SK-N-SH treated with all-trans-retinoic acid at 6 μM for 48 hours (cell line): Measurements from ENCODE around the gene SLC6A9.

ENCODE experiments used
- ATAC-seq: fragments of 200-7000 bp; cut with Tn5 transposase; 3 replicates; pipeline ENCODE4 v1.9.1; 2020; ENCODE audit warnings: mild to moderate bottlenecking, moderate library complexity
- ARNTL ChIP-seq: fragments of 450-650 bp; formaldehyde crosslinking; IDR thresholded peaks from 2 replicates; pipeline ENCODE4 v1.5.0; 2020; ENCODE audit warnings: low read depth, mild to moderate bottlenecking, moderate library complexity, borderline replicate concordance
- BACH2 ChIP-seq: fragments of 250-450 bp; sonication (Bioruptor Pico); IDR thresholded peaks from 2 replicates; pipeline ENCODE4 v1.9.0; 2021; ENCODE audit warnings: mild to moderate bottlenecking, borderline replicate concordance
- CSDC2 ChIP-seq: fragments of 250-450 bp; sonication (Bioruptor Pico); IDR thresholded peaks from 2 replicates; pipeline ENCODE4 v1.5.0; 2020; ENCODE audit warnings: mild to moderate bottlenecking, moderate library complexity
- ESRRG ChIP-seq: fragments of 250-450 bp; sonication (Bioruptor Pico); IDR thresholded peaks from 2 replicates; pipeline ENCODE4 v1.6.1; 2021; ENCODE audit warnings: mild to moderate bottlenecking
- GLIS3 ChIP-seq: fragments of 250-450 bp; sonication (Bioruptor Pico); IDR thresholded peaks from 2 replicates; pipeline ENCODE4 v1.5.0; 2020; ENCODE audit warnings: mild to moderate bottlenecking, moderate library complexity
- ISL1 ChIP-seq: fragments of 250-450 bp; sonication (Bioruptor Pico); IDR thresholded peaks from 2 replicates; pipeline ENCODE4 v2.1.2; 2022; ENCODE audit warnings: mild to moderate bottlenecking, moderate library complexity
- OSR1 ChIP-seq: fragments of 250-450 bp; sonication (Bioruptor Pico); IDR thresholded peaks from 2 replicates; pipeline ENCODE4 v1.8.0; 2022; ENCODE audit warnings: moderate library complexity, mild to moderate bottlenecking, inconsistent platforms
- PPARA ChIP-seq: fragments of 250-450 bp; sonication (Bioruptor Pico); IDR thresholded peaks from 2 replicates; pipeline ENCODE4 v1.5.0; 2020; ENCODE audit warnings: mild to moderate bottlenecking, borderline replicate concordance
- RARB ChIP-seq: fragments of 250-450 bp; sonication (Bioruptor Pico); IDR thresholded peaks from 2 replicates; pipeline ENCODE4 v1.8.0; 2021; ENCODE audit warnings: mild to moderate bottlenecking, moderate library complexity
- SNAI2 ChIP-seq: fragments of 250-450 bp; sonication (Bioruptor Pico); IDR thresholded peaks from 2 replicates; pipeline ENCODE4 v1.5.0; 2020; ENCODE audit warnings: mild to moderate bottlenecking, moderate library complexity
- TCF4 ChIP-seq: fragments of 250-450 bp; sonication (Bioruptor Pico); IDR thresholded peaks from 2 replicates; pipeline ENCODE4 v1.8.0; 2021; ENCODE audit warnings: mild to moderate bottlenecking, moderate library complexity, borderline replicate concordance
- TOX ChIP-seq: fragments of 250-450 bp; sonication (Bioruptor Pico); IDR thresholded peaks from 2 replicates; pipeline ENCODE4 v1.8.0; 2021; ENCODE audit warnings: mild to moderate bottlenecking, moderate library complexity, borderline replicate concordance
- ZC3H10 ChIP-seq: fragments of 250-450 bp; sonication (Bioruptor Pico); IDR thresholded peaks from 2 replicates; pipeline ENCODE4 v1.5.1; 2021; ENCODE audit warnings: mild to moderate bottlenecking, moderate library complexity
- ZFP3 ChIP-seq: fragments of 250-450 bp; sonication (Bioruptor Pico); IDR thresholded peaks from 2 replicates; pipeline ENCODE4 v1.5.0; 2020; ENCODE audit warnings: mild to moderate bottlenecking, moderate library complexity
- ZFP30 ChIP-seq: fragments of 450-650 bp; formaldehyde crosslinking; IDR thresholded peaks from 2 replicates; pipeline ENCODE4 v1.5.0; 2022; ENCODE audit warnings: mild to moderate bottlenecking, moderate library complexity
- ZNF565 ChIP-seq: fragments of 450-650 bp; formaldehyde crosslinking; conservative IDR thresholded peaks from 2 replicates; pipeline ENCODE4 v1.5.0; 2020; ENCODE audit warnings: low read depth, mild to moderate bottlenecking, moderate library complexity
- TF ChIP-seq, protein P1 (sequence below): fragments of 250-450 bp; sonication (Bioruptor Pico); IDR thresholded peaks from 2 replicates; pipeline ENCODE4 v1.8.0; 2020; ENCODE audit warnings: mild to moderate bottlenecking, moderate library complexity, borderline replicate concordance
- TF ChIP-seq, protein P2 (sequence below): fragments of 250-450 bp; sonication (Bioruptor Pico); IDR thresholded peaks from 2 replicates; pipeline ENCODE4 v1.5.1; 2021; ENCODE audit warnings: mild to moderate bottlenecking, moderate library complexity
- TF ChIP-seq, protein P3 (sequence below): fragments of 250-450 bp; sonication (Bioruptor Pico); IDR thresholded peaks from 2 replicates; pipeline ENCODE4 v1.8.0; 2021; ENCODE audit warnings: low read depth, mild to moderate bottlenecking, moderate library complexity, borderline replicate concordance

SLC6A9 gene

DNA sequence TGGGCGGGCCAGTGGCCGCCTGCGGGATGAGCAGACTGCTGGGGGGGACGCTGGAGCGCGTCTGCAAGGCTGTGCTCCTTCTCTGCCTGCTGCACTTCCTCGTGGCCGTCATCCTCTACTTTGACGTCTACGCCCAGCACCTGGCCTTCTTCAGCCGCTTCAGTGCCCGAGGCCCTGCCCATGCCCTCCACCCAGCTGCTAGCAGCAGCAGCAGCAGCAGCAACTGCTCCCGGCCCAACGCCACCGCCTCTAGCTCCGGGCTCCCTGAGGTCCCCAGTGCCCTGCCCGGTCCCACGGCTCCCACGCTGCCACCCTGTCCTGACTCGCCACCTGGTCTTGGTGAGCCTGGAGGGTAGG is 50.1 kb downstream of the SLC6A9 start (continued):
- TF ChIP-seq, protein P1, sequence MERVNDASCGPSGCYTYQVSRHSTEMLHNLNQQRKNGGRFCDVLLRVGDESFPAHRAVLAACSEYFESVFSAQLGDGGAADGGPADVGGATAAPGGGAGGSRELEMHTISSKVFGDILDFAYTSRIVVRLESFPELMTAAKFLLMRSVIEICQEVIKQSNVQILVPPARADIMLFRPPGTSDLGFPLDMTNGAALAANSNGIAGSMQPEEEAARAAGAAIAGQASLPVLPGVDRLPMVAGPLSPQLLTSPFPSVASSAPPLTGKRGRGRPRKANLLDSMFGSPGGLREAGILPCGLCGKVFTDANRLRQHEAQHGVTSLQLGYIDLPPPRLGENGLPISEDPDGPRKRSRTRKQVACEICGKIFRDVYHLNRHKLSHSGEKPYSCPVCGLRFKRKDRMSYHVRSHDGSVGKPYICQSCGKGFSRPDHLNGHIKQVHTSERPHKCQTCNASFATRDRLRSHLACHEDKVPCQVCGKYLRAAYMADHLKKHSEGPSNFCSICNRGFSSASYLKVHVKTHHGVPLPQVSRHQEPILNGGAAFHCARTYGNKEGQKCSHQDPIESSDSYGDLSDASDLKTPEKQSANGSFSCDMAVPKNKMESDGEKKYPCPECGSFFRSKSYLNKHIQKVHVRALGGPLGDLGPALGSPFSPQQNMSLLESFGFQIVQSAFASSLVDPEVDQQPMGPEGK (CRISPR knock-in tag), result no peak
- TF ChIP-seq PPARA (CRISPR knock-in tag), result no peak
- TF ChIP-seq SNAI2, result no peak
- no peak for TF ChIP-seq ARNTL

DNA sequence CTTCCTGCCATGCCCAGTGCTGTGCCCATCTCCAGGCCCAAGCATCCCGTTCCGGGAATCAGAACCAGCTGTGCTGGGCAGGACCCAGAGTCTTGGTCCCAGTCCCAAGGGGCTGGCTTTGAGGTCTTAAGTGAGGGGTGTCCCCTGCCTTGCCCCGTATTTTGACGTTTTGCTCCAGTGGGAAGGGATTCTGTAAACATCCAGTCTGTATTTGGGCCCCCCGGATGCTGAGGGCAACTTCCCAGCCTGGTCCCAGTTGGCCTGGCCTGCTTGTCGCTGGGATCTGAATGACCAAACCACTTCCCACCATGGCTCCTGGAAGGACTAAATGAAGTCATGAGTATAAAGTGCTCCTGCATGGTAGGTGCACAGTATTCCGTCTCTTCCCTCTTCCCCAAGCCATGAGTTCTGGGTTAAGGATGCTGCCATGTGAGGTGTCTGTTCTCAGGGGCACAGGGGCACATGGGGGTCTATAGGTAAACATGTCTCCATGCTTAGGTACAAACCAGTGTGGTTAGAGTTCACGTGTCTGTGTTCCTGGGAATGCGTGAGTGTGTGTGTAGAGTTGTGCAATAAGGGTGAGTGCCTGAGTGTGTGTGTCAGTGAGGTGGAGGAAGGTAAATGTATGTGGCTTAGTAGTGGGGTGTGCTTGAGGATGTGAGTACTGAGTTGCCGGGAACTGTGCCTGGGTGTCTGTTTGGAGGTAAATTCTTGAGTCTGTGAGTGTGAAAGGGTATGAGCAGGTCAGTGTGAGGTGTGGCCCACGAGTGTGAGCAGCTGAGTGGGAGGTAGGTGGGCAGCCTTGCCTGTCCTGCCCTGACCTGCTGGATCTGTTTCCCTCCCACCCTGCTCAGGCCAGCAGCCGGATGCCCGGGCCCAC is 50.8 kb downstream of the SLC6A9 start:
- no peak for ATAC-seq
- TF ChIP-seq, protein P2, sequence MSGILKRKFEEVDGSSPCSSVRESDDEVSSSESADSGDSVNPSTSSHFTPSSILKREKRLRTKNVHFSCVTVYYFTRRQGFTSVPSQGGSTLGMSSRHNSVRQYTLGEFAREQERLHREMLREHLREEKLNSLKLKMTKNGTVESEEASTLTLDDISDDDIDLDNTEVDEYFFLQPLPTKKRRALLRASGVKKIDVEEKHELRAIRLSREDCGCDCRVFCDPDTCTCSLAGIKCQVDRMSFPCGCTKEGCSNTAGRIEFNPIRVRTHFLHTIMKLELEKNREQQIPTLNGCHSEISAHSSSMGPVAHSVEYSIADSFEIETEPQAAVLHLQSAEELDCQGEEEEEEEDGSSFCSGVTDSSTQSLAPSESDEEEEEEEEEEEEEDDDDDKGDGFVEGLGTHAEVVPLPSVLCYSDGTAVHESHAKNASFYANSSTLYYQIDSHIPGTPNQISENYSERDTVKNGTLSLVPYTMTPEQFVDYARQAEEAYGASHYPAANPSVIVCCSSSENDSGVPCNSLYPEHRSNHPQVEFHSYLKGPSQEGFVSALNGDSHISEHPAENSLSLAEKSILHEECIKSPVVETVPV, result no peak
- TF ChIP-seq TOX (CRISPR knock-in tag) (no peak), OSR1 (CRISPR knock-in tag) (no peak), ZFP30 (CRISPR knock-in tag) (no peak), TCF4 (no peak), ZC3H10 (CRISPR knock-in tag) (no peak), GLIS3 (CRISPR knock-in tag) (no peak), CSDC2 (CRISPR knock-in tag) (no peak), BACH2 (no peak)
- TF ChIP-seq, protein P1 (CRISPR knock-in tag), result no peak
- TF ChIP-seq, protein P3, sequence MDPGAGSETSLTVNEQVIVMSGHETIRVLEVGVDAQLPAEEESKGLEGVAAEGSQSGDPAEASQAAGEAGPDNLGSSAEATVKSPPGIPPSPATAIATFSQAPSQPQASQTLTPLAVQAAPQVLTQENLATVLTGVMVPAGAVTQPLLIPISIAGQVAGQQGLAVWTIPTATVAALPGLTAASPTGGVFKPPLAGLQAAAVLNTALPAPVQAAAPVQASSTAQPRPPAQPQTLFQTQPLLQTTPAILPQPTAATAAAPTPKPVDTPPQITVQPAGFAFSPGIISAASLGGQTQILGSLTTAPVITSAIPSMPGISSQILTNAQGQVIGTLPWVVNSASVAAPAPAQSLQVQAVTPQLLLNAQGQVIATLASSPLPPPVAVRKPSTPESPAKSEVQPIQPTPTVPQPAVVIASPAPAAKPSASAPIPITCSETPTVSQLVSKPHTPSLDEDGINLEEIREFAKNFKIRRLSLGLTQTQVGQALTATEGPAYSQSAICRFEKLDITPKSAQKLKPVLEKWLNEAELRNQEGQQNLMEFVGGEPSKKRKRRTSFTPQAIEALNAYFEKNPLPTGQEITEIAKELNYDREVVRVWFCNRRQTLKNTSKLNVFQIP (CRISPR knock-in tag), result no peak

DNA sequence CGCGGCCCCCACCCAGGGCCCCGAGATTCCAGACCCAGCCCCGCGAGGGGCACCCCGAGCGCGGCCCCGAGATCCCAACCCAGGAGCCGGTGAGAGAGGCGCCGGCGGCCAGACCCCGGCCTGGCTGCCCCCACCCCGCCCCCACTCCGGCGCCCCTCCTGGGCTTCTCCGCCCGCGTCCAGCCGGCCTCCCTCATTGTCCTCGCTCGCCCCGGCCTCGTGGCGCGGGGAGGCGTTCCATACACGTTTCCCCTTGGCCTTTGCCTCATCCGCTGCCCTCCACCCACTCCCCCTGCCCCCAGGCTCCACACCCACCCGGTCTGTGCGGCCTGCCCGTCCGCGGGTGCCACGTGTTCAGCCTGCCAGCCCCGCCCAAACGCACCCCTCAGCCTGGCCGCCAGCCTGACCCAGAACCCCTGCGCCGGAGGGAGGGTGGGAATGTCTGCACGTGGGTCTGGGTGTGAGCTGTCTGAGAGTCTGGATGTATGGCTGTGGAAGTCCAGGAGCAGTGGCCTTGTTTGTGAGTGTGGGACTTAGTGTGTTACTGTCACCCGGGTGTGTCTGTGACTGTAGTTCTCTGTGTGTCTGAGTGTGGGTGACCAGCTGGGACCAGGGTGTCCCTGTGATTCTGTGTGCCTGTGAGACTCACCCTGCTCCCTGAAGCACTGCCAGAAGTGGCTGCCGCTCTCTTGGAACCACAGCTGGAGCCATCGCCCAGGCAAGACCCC is 51.6 kb downstream of the SLC6A9 start:
- TF ChIP-seq, protein P1 (CRISPR knock-in tag), result no peak
- no peak for TF ChIP-seq TCF4
- TF ChIP-seq CSDC2 (CRISPR knock-in tag), result no peak
- no peak for TF ChIP-seq ARNTL
- TF ChIP-seq ESRRG (CRISPR knock-in tag), result no peak
- no peak for TF ChIP-seq ZC3H10 (CRISPR knock-in tag)
- no peak for TF ChIP-seq ISL1 (CRISPR knock-in tag)
- peak; percentile 25 for ATAC-seq

DNA sequence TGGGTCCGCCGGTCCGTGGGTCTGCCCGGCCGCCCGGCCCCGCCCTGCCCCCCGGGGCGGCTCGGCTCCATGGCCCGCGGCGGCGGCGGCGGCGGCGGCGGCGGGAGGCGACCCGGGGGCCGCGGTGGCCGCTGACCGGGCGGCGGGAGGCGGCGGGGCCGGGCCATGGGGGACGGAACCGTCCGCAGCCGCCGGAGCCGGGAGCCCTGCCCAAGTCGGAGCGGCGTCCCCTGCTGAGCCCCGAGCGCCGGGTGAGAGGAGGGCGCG is 52.1 kb downstream of the SLC6A9 start:
- no peak for TF ChIP-seq ZFP30 (CRISPR knock-in tag)
- no peak for TF ChIP-seq ARNTL
- TF ChIP-seq TCF4, result no peak
- no peak for TF ChIP-seq CSDC2 (CRISPR knock-in tag)
- TF ChIP-seq, protein P3 (CRISPR knock-in tag), result no peak
- TF ChIP-seq ZFP3 (CRISPR knock-in tag), result no peak
- TF ChIP-seq ZNF565 (CRISPR knock-in tag), result no peak
- TF ChIP-seq ZC3H10 (CRISPR knock-in tag), result no peak
- no peak for TF ChIP-seq RARB (CRISPR knock-in tag)
- TF ChIP-seq, protein P2, result no peak
- ATAC-seq, result no peak
